SU-DHL-6 (cell line): ENCODE results near the gene MYO1D.

ENCODE experiments used
- H2AFZ ChIP-seq: fragments of 200-600 bp; sonication (generic); 2 replicates; pipeline ENCODE4 v1.6.1; 2014; ENCODE audit warnings: low read depth, mild to moderate bottlenecking, moderate library complexity, mixed read lengths, antibody characterized with exemption, low read length; ENCODE audit not compliant: severe bottlenecking
- H3F3A ChIP-seq: fragments of 200-600 bp; shearing (Covaris generic); 2 replicates; pipeline ENCODE4 v1.6.0; 2016; ENCODE audit warnings: antibody characterized with exemption, mild to moderate bottlenecking; ENCODE audit not compliant: insufficient read depth
- H3K27ac ChIP-seq: fragments of 200-600 bp; sonication (generic); 2 replicates; pipeline ENCODE4 v1.5.1; 2016; ENCODE audit warnings: low read depth, mild to moderate bottlenecking, low read length, moderate library complexity, mixed read lengths
- H3K27me3 ChIP-seq: fragments of 200-600 bp; sonication (generic), shearing (Covaris generic); 2 replicates; pipeline ENCODE4 v1.6.0; 2014; ENCODE audit warnings: mild to moderate bottlenecking, low read length
- H3K36me3 ChIP-seq: fragments of 200-600 bp; sonication (generic); 2 replicates; pipeline ENCODE4 v1.6.1; 2014; ENCODE audit warnings: mild to moderate bottlenecking, low read length, mixed read lengths
- H3K4me2 ChIP-seq: fragments of 300-600, 200-600 bp; shearing (Covaris generic), sonication (generic); 2 replicates; pipeline ENCODE4 v1.6.0; 2014; ENCODE audit warnings: low read length, low read depth, mild to moderate bottlenecking; ENCODE audit not compliant: poor library complexity, severe bottlenecking
- H3K4me3 ChIP-seq: fragments of 200-600 bp; sonication (generic); 2 replicates; pipeline ENCODE4 v1.5.1; 2014; ENCODE audit warnings: antibody characterized with exemption, low read length, mild to moderate bottlenecking, mixed read lengths; ENCODE audit not compliant: insufficient read depth, poor library complexity, severe bottlenecking
- H3K79me2 ChIP-seq: fragments of 200-600 bp; sonication (generic); 2 replicates; pipeline ENCODE4 v1.6.1; 2014; ENCODE audit warnings: mild to moderate bottlenecking, low read length, moderate library complexity; ENCODE audit not compliant: insufficient read depth
- H3K9ac ChIP-seq: fragments of 200-600 bp; sonication (generic); 2 replicates; pipeline ENCODE4 v1.7.0; 2014; ENCODE audit warnings: mild to moderate bottlenecking, low read length
- H3K9me2 ChIP-seq: fragments of 200-600 bp; sonication (generic); replicated peaks from 2 replicates; pipeline ENCODE4 v1.6.1; 2014; ENCODE audit warnings: low read length; ENCODE audit not compliant: insufficient read depth
- H3K9me3 ChIP-seq: fragments of 200-600 bp; sonication (generic); 2 replicates; pipeline ENCODE4 v1.6.1; 2014; ENCODE audit warnings: low read length, mixed read lengths; ENCODE audit not compliant: insufficient read depth
- H4K20me1 ChIP-seq: fragments of 200-600 bp; sonication (generic); 2 replicates; pipeline ENCODE4 v1.6.1; 2014; ENCODE audit warnings: low read depth, mild to moderate bottlenecking, antibody characterized with exemption, low read length, moderate library complexity, mixed read lengths
- CTCF ChIP-seq: fragments of 200-600 bp; sonication (generic); IDR thresholded peaks from one replicate; pipeline ENCODE4 v1.5.1; 2017; ENCODE audit warnings: antibody characterized with exemption, mild to moderate bottlenecking, low read length, moderate library complexity; ENCODE audit not compliant: insufficient read depth, poor library complexity, severe bottlenecking
- EZH2phosphoT487 ChIP-seq: fragments of 200-600 bp; sonication (generic), shearing (Covaris generic); conservative IDR thresholded peaks from 2 replicates; pipeline ENCODE4 v1.6.1; 2018; ENCODE audit warnings: mild to moderate bottlenecking, antibody characterized with exemption, low read length, moderate library complexity, mixed read lengths

MYO1D gene

GRCh38 chr17:32863559-32863958, 13.4 kb downstream of the MYO1D start:
- H3K27ac ChIP-seq: no peak overlapping the region

GRCh38 chr17:32862940-32863339, 14.0 kb downstream of the MYO1D start:
- Histone ChIP-seq H3K9ac (no peak overlapping the region), H3K27ac (no peak overlapping the region), H2AFZ (no peak overlapping the region), H3F3A (no peaks in the 10 kb centered on the region), H3K4me2 (no peak overlapping the region), H3K9me3 (no peaks in the 10 kb centered on the region), H3K36me3 (no peaks in the 10 kb centered on the region), H3K4me3 (no peak overlapping the region), H3K79me2 (no peaks in the 10 kb centered on the region), H3K9me2 (no peaks in the 10 kb centered on the region), H4K20me1 (no peaks in the 10 kb centered on the region), H3K27me3 (no peaks in the 10 kb centered on the region)
- TF ChIP-seq EZH2phosphoT487: no peak

More at GRCh38 chr17:32863559-32863958, 13.4 kb downstream of the MYO1D start:
- Histone ChIP-seq H3F3A (no peaks in the 10 kb centered on the region), H3K27me3 (no peaks in the 10 kb centered on the region), H3K9me3 (no peaks in the 10 kb centered on the region), H3K4me3 (no peak overlapping the region), H4K20me1 (no peaks in the 10 kb centered on the region), H3K79me2 (no peaks in the 10 kb centered on the region), H3K9ac (no peak overlapping the region), H3K4me2 (no peak overlapping the region), H3K36me3 (no peaks in the 10 kb centered on the region), H2AFZ (no peak overlapping the region), H3K9me2 (no peaks in the 10 kb centered on the region)
- TF ChIP-seq CTCF: no peak
- TF ChIP-seq EZH2phosphoT487: no peak

- Histone ChIP-seq H3K9me3 (no peaks in the 10 kb centered on the region), H3K4me3 (no peak overlapping the region), H4K20me1 (no peaks in the 10 kb centered on the region), H2AFZ (no peak overlapping the region), H3F3A (no peaks in the 10 kb centered on the region), H3K79me2 (no peaks in the 10 kb centered on the region), H3K27ac (no peak overlapping the region), H3K4me2 (no peak overlapping the region), H3K9ac (no peak overlapping the region), H3K9me2 (no peaks in the 10 kb centered on the region), H3K27me3 (no peaks in the 10 kb centered on the region), H3K36me3 (no peaks in the 10 kb centered on the region)
- TF ChIP-seq CTCF: no peak
- TF ChIP-seq EZH2phosphoT487: no peak
Observed at GRCh38 chr17:32861981-32862380, 14.9 kb downstream of the MYO1D start.

- Histone ChIP-seq H3K27ac (no peak overlapping the region), H3K36me3 (no peaks in the 10 kb centered on the region), H3K79me2 (no peaks in the 10 kb centered on the region), H3K9me2 (no peaks in the 10 kb centered on the region), H3K9ac (no peak overlapping the region), H3K9me3 (no peaks in the 10 kb centered on the region), H3K27me3 (0 out of 2 replicates have a peak, but pooled peaks cover 3% of the 10 kb centered on the region), H3K4me2 (no peak overlapping the region), H4K20me1 (no peaks in the 10 kb centered on the region), H3K4me3 (no peak overlapping the region), H3F3A (no peaks in the 10 kb centered on the region), H2AFZ (no peak overlapping the region)
- TF ChIP-seq CTCF (no peak), EZH2phosphoT487 (no peak)
Observed at GRCh38 chr17:32859857-32860525, 16.9 kb downstream of the MYO1D start.
